MCF 10A (cell line): ENCODE data around the gene ACADM. TPM values are rescaled to one million over a fixed set of nuclear protein-coding genes. Genes with fewer than 3 reads are reported as not detected.
A peak's percentile ranks its signal among the peaks of the same experiment; 100 is the strongest.
"Not testable (repeated sequence)": the region's sequence is repeated elsewhere in the genome, so short reads cannot be mapped to it uniquely, and the experiment has no call there.

ENCODE experiments used
- Bru-seq: library from RNA; stranded (reverse); fragments of 400-500 nt; gene quantifications from one replicate; lab custom pipeline; 2021; lab: Mats Ljungman, UMichigan
- BruChase-seq, 2 experiments: library from RNA; stranded (reverse); fragments of 400-500 nt; gene quantifications; one replicate each; lab custom pipeline; 2021; lab: Mats Ljungman, UMichigan
- BruUV-seq: library from RNA; stranded (reverse); fragments of 400-500 nt; replicated peaks from 2 replicates; lab custom pipeline; 2021; lab: Mats Ljungman, UMichigan
- CTCF ChIA-PET: fragments of 300-600 bp; sonication (Branson Sonifier 250); formaldehyde crosslinking; extraction: SDS; loops from one replicate; lab custom pipeline; 2021; ENCODE audit warnings: antibody characterized with exemption, inconsistent platforms; lab: Yijun Ruan, JAX
- POLR2A ChIA-PET: fragments of 300-600, 350-650 bp; sonication (Branson Sonifier 250); formaldehyde crosslinking; extraction: SDS; loops from one replicate; lab custom pipeline; 2020; ENCODE audit warnings: antibody characterized with exemption, inconsistent platforms; lab: Yijun Ruan, JAX
- DNase-seq: peaks from one replicate; pipeline ENCODE4 v3.0.0-alpha.2; 2018; ENCODE audit not compliant: unreplicated experiment
- H3K27ac Mint-ChIP-seq: one replicate; pipeline ENCODE4 v1.8.0; 2022; ENCODE audit warnings: mild to moderate bottlenecking, low read depth, mixed read lengths; ENCODE audit not compliant: unreplicated experiment
- H3K27me3 Mint-ChIP-seq: one replicate; pipeline ENCODE4 v1.8.0; 2022; ENCODE audit warnings: mixed read lengths; ENCODE audit not compliant: insufficient read depth, unreplicated experiment
- H3K36me3 Mint-ChIP-seq: one replicate; pipeline ENCODE4 v1.8.0; 2022; ENCODE audit warnings: mild to moderate bottlenecking, moderate library complexity, mixed read lengths; ENCODE audit not compliant: insufficient read depth, unreplicated experiment
- H3K4me1 Mint-ChIP-seq: one replicate; pipeline ENCODE4 v1.8.0; 2022; ENCODE audit warnings: mixed read lengths; ENCODE audit not compliant: insufficient read depth, unreplicated experiment
- H3K4me3 Mint-ChIP-seq: one replicate; pipeline ENCODE4 v1.8.0; 2022; ENCODE audit warnings: mild to moderate bottlenecking, moderate library complexity, mixed read lengths; ENCODE audit not compliant: unreplicated experiment
- H3K9me3 Mint-ChIP-seq: one replicate; pipeline ENCODE4 v1.8.0; 2022; ENCODE audit warnings: mixed read lengths; ENCODE audit not compliant: unreplicated experiment
- CTCF ChIP-seq: fragments of 200-600 bp; IDR thresholded peaks from one replicate; pipeline ENCODE4 v1.8.0; 2022; ENCODE audit warnings: antibody characterized with exemption, mild to moderate bottlenecking; ENCODE audit not compliant: unreplicated experiment
- intact Hi-C: fragments of 100-400 bp; cut with micrococcal nuclease; formaldehyde crosslinking; loops from 2 replicates; pipeline ENCODE4 v1.14.1; 2022
- long read RNA-seq: library from polyadenylated mRNA; stranded (forward); transcript quantifications from one replicate; pipeline ENCODE4 v2.0.0, GENCODE V29; 2022
- total RNA-seq: library from RNA; stranded (reverse); gene quantifications from 2 replicates; pipeline ENCODE4 v1.2.3, GENCODE V29; 2022

Gene ACADM
- total RNA-seq (35.7 and 43.2 TPM in 2 replicates), Bru-seq, nascent RNA (percentile 69 among the genes with signal in this experiment), BruChase-seq, experiment 1, labeled RNA remaining after a 6-hour chase (percentile 78 among the genes with signal in this experiment), BruChase-seq, experiment 2, labeled RNA remaining after a 2-hour chase (percentile 77 among the genes with signal in this experiment)
- long read RNA-seq, transcript ACADM-218 (11 exons, 2,535 nt): minor isoform, 14 of 108 reads
- long read RNA-seq, transcript ACADM-202 (12 exons, 2,619 nt): major isoform, 78 of 108 reads
- long read RNA-seq, partial matches to known transcripts: 4 of 108 reads
- long read RNA-seq, other reads (novel, unspliced or antisense): 12 of 108 reads

- ChIA-PET POLR2A (interaction anchor here (0.7 to 3.0 kb wide), 15 partner anchors 12 to 1952 kb away, joined by 3 to 34 read pairs (median 4); partner anchors contain the start of gene RABGGTB), CTCF (no interaction called here)
- Mint-ChIP-seq H3K9me3 (no peaks in the 10 kb centered on the region), H3K27ac (peak within 1 kb of the TSS; percentile 97), H3K4me1 (peaks cover 31% of the 10 kb centered on the region), H3K36me3 (no peaks in the 10 kb centered on the region), H3K4me3 (peak within 1 kb of the TSS; percentile 99), H3K27me3 (no peaks in the 10 kb centered on the region)
- no TSS peak for BruUV-seq
- TF ChIP-seq CTCF: no peak
- intact Hi-C loops: loop anchor here (1.0 to 5.0 kb wide), 2 partner anchors 62 to 457 kb away; partner anchors contain the start of gene RABGGTB
- DNase-seq: peak; percentile 91
These were observed at the start of gene ACADM for GRCh38 chr1:75724472-75725022. Gene ACADM (plus strand): TSS chr1:75724709. CDS start chr1:75724788, 79 bp downstream.

GRCh38 chr1:75677443-75677842 is 47.1 kb upstream of the ACADM start:
- intact Hi-C loops: no loop called here
- no TSS peak for BruUV-seq
- Mint-ChIP-seq H3K36me3 (no peaks in the 10 kb centered on the region), H3K4me1 (peaks cover 9% of the 10 kb centered on the region), H3K9me3 (peaks cover 7% of the 10 kb centered on the region), H3K4me3 (no peak overlapping the region), H3K27me3 (no peaks in the 10 kb centered on the region), H3K27ac (no peak overlapping the region)
- TF ChIP-seq CTCF: no peak
- no peak for DNase-seq
- POLR2A ChIA-PET: no interaction called here
- CTCF ChIA-PET: no interaction called here

DNA sequence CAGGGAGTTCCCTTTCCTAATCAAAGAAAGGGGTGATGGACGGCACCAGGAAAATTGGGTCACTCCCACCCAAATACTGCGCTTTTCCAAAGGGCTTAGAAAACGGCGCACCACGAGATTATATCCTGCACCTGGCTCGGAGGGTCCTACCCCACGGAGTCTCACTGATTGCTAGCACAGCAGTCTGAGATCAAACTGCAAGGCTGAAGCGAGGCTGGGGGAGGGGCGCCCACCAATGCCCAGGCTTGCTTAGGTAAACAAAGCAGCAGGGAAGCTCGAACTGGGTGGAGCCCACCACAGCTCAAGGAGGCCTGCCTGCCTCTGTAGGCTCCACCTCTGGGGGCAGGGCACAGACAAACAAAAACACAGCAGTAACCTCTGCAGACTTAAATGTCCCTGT is 46.5 kb upstream of the ACADM start:
- H3K27me3 Mint-ChIP-seq, BruUV-seq, H3K27ac Mint-ChIP-seq, H3K4me3 Mint-ChIP-seq, H3K9me3 Mint-ChIP-seq, DNase-seq, CTCF ChIA-PET, H3K4me1 Mint-ChIP-seq, H3K36me3 Mint-ChIP-seq, intact Hi-C loops: not testable (repeated sequence)
- POLR2A ChIA-PET: interaction anchor here (0.6 kb wide), 1 partner anchor 70 kb away, joined by 3 read pairs; no protein-coding TSS in a partner anchor

- intact Hi-C loops: no loop called here
- CTCF ChIA-PET: no interaction called here
- H3K9me3 Mint-ChIP-seq: no peaks in the 10 kb centered on the region
- TF ChIP-seq CTCF: no peak
- H3K36me3 Mint-ChIP-seq: no peaks in the 10 kb centered on the region
- H3K27ac Mint-ChIP-seq: no peak overlapping the region
- DNase-seq: no peak
- BruUV-seq: no TSS peak
- no peaks in the 10 kb centered on the region for H3K27me3 Mint-ChIP-seq
- no peaks in the 10 kb centered on the region for H3K4me1 Mint-ChIP-seq
- POLR2A ChIA-PET: no interaction called here
- no peak overlapping the region for H3K4me3 Mint-ChIP-seq
These were observed 34.0 kb upstream of the ACADM start for GRCh38 chr1:75690547-75690946.
